K562 (cell line): ENCODE measurements around the gene EPHB2.

Experiments used
- GABPB1 ChIP-seq: sonication (generic); formaldehyde crosslinking; IDR thresholded peaks from 2 replicates; pipeline ENCODE4 v1.8.0; 2022; ENCODE audit warnings: mild to moderate bottlenecking, missing genetic modification reagents
- TCF7 ChIP-seq: sonication (generic); IDR thresholded peaks from 2 replicates; pipeline ENCODE4 v1.6.1; 2016; ENCODE audit warnings: antibody characterized with exemption, borderline replicate concordance
- YY1 ChIP-seq, 3 experiments: IDR thresholded peaks; 2 replicates each; pipeline ENCODE4 v1.6.1; 2011; ENCODE audit warnings: low read length in 2 of 3, mild to moderate bottlenecking in 2 of 3, moderate library complexity in 2 of 3, borderline replicate concordance in 1 of 3, control low read depth in 1 of 3, low read depth in 1 of 3; ENCODE audit not compliant: insufficient read depth in 3 of 3, insufficient replicate concordance in 2 of 3, control insufficient read depth in 1 of 3, insufficient read length in 1 of 3; ENCODE audit errors: extremely low read depth in 1 of 3

DNA sequence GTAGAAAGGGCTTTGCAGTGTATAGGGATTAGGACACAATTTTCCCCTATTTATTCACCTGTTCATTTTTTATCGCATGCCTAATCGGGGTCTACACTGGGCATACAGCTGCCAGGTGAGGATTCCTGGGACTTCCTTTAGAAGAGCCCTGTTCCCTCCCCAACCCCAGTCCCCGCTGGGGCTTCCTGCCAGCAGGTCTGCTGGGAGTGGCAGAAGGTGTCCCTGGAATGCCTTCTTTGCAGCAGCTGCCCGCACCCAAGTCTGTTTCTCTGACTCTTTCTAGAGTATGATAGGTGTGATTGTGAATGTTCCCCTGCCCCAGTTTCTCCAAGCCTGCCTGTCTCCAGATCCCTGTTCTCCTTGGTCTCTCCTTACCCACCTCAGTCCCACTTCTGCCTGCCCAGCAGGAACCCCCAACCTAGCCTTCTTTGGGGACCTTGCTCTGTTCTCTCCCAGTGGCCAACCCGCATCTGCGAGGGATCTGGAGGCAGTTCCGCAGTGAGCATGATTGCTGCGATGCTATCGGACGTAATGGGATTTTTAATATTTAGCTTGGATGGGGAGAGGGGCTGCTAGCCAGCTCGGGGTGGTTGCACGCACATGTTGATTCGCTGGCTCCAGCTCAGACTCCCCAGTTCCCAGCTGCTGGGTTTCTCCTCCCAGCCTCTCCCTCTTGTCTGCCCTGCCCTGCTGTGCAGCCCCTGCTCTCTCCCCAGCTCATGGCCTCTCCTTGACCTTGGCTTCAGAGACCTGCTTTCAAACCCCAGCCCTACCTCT is 79.8 kb downstream of the EPHB2 start:
- no peak for TF ChIP-seq YY1 (IDR thresholded peaks at IDR 0.05; ENCODE audit: borderline replicate concordance in 1 of 3, control insufficient read depth in 1 of 3, extremely low read depth in 1 of 3, insufficient read depth in 3 of 3, insufficient read length in 1 of 3, insufficient replicate concordance in 2 of 3, low read depth in 1 of 3, low read length in 2 of 3)
- TF ChIP-seq GABPB1 (CRISPR knock-in tag): no peak
- no peak for TF ChIP-seq TCF7
